Measurements from ENCODE around the gene ZMPSTE24. TPM values are rescaled to one million over a fixed set of nuclear protein-coding genes. Genes with fewer than 3 reads are reported as not detected.

The ZMPSTE24 gene
- total and polyA plus RNA-seq, 3 donors from 2014 or later = 22.5 to 31.3 (median 30.4) TPM

- intact Hi-C loops (cut with DNase I; ENCODE audit: low total_unique reads) = no loop called here
- Histone ChIP-seq H3K9me3 (no peaks in the 10 kb centered on the region), H3K4me1 (peaks cover 15% of the 10 kb centered on the region), H3K4me3 (peak overlapping the region; percentile 88 to 92), H3K27me3 (no peaks in the 10 kb centered on the region), H3K27ac (peak overlapping the region; percentile 89 to 95), H3K36me3 (ENCODE audit: low read depth, missing control alignments) (no peaks in the 10 kb centered on the region)
- TF ChIP-seq POLR2A (IDR thresholded peaks at IDR 0.05) = no peak
- TF ChIP-seq, protein P1, sequence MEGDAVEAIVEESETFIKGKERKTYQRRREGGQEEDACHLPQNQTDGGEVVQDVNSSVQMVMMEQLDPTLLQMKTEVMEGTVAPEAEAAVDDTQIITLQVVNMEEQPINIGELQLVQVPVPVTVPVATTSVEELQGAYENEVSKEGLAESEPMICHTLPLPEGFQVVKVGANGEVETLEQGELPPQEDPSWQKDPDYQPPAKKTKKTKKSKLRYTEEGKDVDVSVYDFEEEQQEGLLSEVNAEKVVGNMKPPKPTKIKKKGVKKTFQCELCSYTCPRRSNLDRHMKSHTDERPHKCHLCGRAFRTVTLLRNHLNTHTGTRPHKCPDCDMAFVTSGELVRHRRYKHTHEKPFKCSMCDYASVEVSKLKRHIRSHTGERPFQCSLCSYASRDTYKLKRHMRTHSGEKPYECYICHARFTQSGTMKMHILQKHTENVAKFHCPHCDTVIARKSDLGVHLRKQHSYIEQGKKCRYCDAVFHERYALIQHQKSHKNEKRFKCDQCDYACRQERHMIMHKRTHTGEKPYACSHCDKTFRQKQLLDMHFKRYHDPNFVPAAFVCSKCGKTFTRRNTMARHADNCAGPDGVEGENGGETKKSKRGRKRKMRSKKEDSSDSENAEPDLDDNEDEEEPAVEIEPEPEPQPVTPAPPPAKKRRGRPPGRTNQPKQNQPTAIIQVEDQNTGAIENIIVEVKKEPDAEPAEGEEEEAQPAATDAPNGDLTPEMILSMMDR (IDR thresholded peaks at IDR 0.05) = no peak
- 54% methylated on average over 6 of the region's 6 CpGs for WGBS, 2 donors
- DNase-seq = no peak
These were observed 1.5 kb upstream of the ZMPSTE24 start for GRCh38 chr1:40256401-40257084.

GRCh38 chr1:40257313-40257687 lies 736 bp upstream of the ZMPSTE24 start:
- DNase-seq = no peak
- intact Hi-C loops (cut with DNase I; ENCODE audit: low total_unique reads) = no loop called here
- Histone ChIP-seq H3K27ac (peak overlapping the region; percentile 89 to 95), H3K4me3 (peak overlapping the region; percentile 88 to 92), H3K9me3 (no peaks in the 10 kb centered on the region), H3K36me3 (ENCODE audit: low read depth, missing control alignments) (no peaks in the 10 kb centered on the region), H3K4me1 (peaks cover 15% of the 10 kb centered on the region), H3K27me3 (no peaks in the 10 kb centered on the region)
- 0% methylated on average over 15 to 16 of the region's 16 CpGs for WGBS, 2 donors
- TF ChIP-seq, protein P1 (IDR thresholded peaks at IDR 0.05) = no peak
- no peak for TF ChIP-seq POLR2A (IDR thresholded peaks at IDR 0.05)

DNA sequence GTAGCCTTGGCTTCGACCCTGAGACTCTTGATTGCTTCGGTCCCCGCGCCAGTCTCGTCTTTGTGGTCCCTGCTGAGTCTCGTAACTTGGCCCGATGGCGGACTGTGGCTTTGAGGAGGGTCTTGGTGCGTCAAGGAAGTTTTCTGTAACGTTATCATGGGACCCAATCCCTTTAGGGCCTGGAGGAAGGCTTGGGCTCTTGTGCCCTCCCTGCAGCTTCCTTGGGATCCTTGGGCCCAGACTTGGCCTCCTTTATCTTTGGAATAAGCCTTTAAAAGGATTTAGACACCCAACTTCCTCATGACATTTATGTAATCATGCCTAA lies 371 bp downstream of the ZMPSTE24 start:
- intact Hi-C loops (cut with DNase I; ENCODE audit: low total_unique reads) = no loop called here
- 0 to 3% methylated on average over 1 to 10 of the region's 10 CpGs for WGBS, 2 donors
- Histone ChIP-seq H3K4me3 (peak overlapping the region; percentile 88 to 92), H3K27ac (peak overlapping the region; percentile 89 to 95), H3K4me1 (peaks cover 15% of the 10 kb centered on the region), H3K36me3 (ENCODE audit: low read depth, missing control alignments) (no peaks in the 10 kb centered on the region), H3K9me3 (no peaks in the 10 kb centered on the region), H3K27me3 (no peaks in the 10 kb centered on the region)
- TF ChIP-seq POLR2A (IDR thresholded peaks at IDR 0.05) = no peak
- TF ChIP-seq, protein P1 (IDR thresholded peaks at IDR 0.05) = no peak
- no peak for DNase-seq

DNA sequence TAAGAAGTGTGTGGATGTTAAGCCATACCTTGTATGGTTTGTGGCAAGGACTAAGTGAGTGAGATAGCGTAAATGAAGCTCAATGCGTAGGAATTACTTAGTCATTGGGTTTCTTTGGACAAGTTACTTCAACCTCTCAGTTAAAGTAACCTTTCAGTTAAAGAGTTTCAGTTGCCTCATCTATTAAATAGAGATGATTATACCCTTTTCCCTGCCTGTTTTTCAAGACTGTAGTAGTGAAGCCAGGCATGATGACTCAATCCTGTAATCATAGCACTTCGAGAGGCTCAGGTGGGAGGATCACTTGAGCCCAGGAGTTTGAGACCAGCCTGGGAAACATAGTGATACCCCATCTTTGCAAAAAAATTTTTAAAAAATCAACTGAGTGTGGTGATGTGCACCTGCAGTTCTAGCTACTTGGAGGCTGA lies 6.3 kb downstream of the ZMPSTE24 start:
- DNase-seq = no peak
- TF ChIP-seq, protein P1 (IDR thresholded peaks at IDR 0.05) = no peak
- TF ChIP-seq POLR2A (IDR thresholded peaks at IDR 0.05) = no peak
- WGBS, 2 donors = 88 to 92% methylated on average over 3 of the region's 3 CpGs
- Histone ChIP-seq H3K4me3 (no peak overlapping the region), H3K27me3 (no peaks in the 10 kb centered on the region), H3K9me3 (no peaks in the 10 kb centered on the region), H3K36me3 (ENCODE audit: low read depth, missing control alignments) (no peaks in the 10 kb centered on the region), H3K27ac (no peak overlapping the region), H3K4me1 (no peaks in the 10 kb centered on the region)
- intact Hi-C loops (cut with DNase I; ENCODE audit: low total_unique reads) = no loop called here

- Histone ChIP-seq H3K4me1 (no peaks in the 10 kb centered on the region), H3K9me3 (no peaks in the 10 kb centered on the region), H3K36me3 (ENCODE audit: low read depth, missing control alignments) (no peaks in the 10 kb centered on the region), H3K4me3 (no peak overlapping the region), H3K27me3 (no peaks in the 10 kb centered on the region), H3K27ac (no peak overlapping the region)
- intact Hi-C loops (cut with DNase I; ENCODE audit: low total_unique reads) = no loop called here
- no peak for DNase-seq
- TF ChIP-seq POLR2A (IDR thresholded peaks at IDR 0.05) = no peak
These were observed 7.3 kb downstream of the ZMPSTE24 start for GRCh38 chr1:40265298-40265697.

All from testis (tissue), 3 donors.